ENCODE measurements around the gene GCSAM.

DNA sequence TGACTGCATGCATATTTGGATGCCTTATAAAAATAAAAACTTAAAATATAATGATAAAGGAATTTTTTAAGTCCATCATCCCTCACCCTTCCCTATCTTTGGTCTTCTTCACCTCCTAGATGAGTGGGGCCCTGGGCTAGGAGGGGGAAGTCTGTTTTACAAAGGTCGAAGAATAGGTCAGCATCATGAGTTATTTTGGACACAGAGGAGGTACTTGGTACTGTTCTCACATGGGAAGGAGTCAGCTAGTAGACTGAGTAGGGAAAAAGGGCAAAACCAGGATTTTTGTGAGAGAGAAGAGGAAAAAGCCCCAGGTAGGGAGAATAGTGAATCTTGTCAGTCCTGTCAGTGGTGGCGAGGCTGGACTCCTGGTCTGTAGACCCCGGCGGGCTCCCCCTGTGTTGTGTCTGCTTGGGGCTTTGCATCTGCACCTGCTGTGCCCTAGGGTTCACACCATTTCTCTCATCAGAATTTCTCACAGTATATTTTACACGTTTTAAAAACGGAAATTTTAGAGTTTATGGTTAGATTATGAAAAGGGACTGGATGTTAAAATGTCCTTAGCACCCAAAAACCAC is 17.2 kb downstream of the GCSAM start:
- TF ChIP-seq, protein P1, sequence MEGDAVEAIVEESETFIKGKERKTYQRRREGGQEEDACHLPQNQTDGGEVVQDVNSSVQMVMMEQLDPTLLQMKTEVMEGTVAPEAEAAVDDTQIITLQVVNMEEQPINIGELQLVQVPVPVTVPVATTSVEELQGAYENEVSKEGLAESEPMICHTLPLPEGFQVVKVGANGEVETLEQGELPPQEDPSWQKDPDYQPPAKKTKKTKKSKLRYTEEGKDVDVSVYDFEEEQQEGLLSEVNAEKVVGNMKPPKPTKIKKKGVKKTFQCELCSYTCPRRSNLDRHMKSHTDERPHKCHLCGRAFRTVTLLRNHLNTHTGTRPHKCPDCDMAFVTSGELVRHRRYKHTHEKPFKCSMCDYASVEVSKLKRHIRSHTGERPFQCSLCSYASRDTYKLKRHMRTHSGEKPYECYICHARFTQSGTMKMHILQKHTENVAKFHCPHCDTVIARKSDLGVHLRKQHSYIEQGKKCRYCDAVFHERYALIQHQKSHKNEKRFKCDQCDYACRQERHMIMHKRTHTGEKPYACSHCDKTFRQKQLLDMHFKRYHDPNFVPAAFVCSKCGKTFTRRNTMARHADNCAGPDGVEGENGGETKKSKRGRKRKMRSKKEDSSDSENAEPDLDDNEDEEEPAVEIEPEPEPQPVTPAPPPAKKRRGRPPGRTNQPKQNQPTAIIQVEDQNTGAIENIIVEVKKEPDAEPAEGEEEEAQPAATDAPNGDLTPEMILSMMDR (IDR thresholded peaks at IDR 0.05), result no peak
- TF ChIP-seq EZH2phosphoT487 (IDR thresholded peaks at IDR 0.05; ENCODE audit: borderline replicate concordance, low read depth) (no peak), FOXJ3 (CRISPR knock-in tag; IDR thresholded peaks at IDR 0.05) (no peak), TCF12 (IDR thresholded peaks at IDR 0.05) (no peak), YY1 (IDR thresholded peaks at IDR 0.05; ENCODE audit: low read depth) (no peak), RFX5 (IDR thresholded peaks at IDR 0.05; ENCODE audit: low read length) (no peak), MXI1 (IDR thresholded peaks at IDR 0.05; ENCODE audit: low read depth, low read length) (no peak), POLR2AphosphoS5 (IDR thresholded peaks at IDR 0.05; ENCODE audit: low read depth, low read length) (no peak), CHD2 (IDR thresholded peaks at IDR 0.05; ENCODE audit: low read length, partially characterized antibody) (no peak)

Measured in SK-N-SH (cell line).